Measurements from ENCODE around the gene WFDC1. TPM values are rescaled to one million over a fixed set of nuclear protein-coding genes. Genes with fewer than 3 reads are reported as not detected.

The WFDC1 gene
- total RNA-seq, 1 donor from 2014 or later: 0.34 TPM

- no peak overlapping the region for H3K4me2 ChIP-seq (ENCODE audit: low read length)
- H3K27ac Mint-ChIP-seq (ENCODE audit: unreplicated experiment): no peak overlapping the region
- no peaks in the 10 kb centered on the region for H3K4me1 ChIP-seq (ENCODE audit: insufficient read depth, low read length)
- no peaks in the 10 kb centered on the region for H3K36me3 Mint-ChIP-seq (ENCODE audit: low read depth, unreplicated experiment)
- no peak for DNase-seq (ENCODE audit: low read depth)
- H3K4me3 Mint-ChIP-seq (ENCODE audit: unreplicated experiment): no peak overlapping the region
- TF ChIP-seq CTCF (IDR thresholded peaks at IDR 0.05; ENCODE audit: insufficient read depth, low read depth, low read length) (no peak), EZH2 (IDR thresholded peaks at IDR 0.05; ENCODE audit: insufficient read depth, low read length) (no peak)
- no peak for FAIRE-seq
- no peak overlapping the region for H3K4me3 ChIP-seq (ENCODE audit: insufficient read depth, low read depth, low read length)
- no peak overlapping the region for H3K27ac ChIP-seq (ENCODE audit: low read depth, low read length)
- H3K27me3 ChIP-seq (ENCODE audit: insufficient read depth, low read length): peaks cover 15% of the 10 kb centered on the region
- H3K9me3 ChIP-seq (ENCODE audit: insufficient read depth, low read depth, low read length): no peaks in the 10 kb centered on the region
- H3K9ac ChIP-seq (ENCODE audit: low read length): no peak overlapping the region
- no peaks in the 10 kb centered on the region for H3K9me3 Mint-ChIP-seq (ENCODE audit: unreplicated experiment)
- no peaks in the 10 kb centered on the region for H4K20me1 ChIP-seq (ENCODE audit: insufficient read depth, low read length)
- no peaks in the 10 kb centered on the region for H3K4me1 Mint-ChIP-seq (ENCODE audit: low read depth, unreplicated experiment)
- H3K27me3 Mint-ChIP-seq (ENCODE audit: low read depth, unreplicated experiment): peaks cover 31% of the 10 kb centered on the region
- no peaks in the 10 kb centered on the region for H3K36me3 ChIP-seq (ENCODE audit: insufficient read depth, low read length)
- H2AFZ ChIP-seq (ENCODE audit: low read depth, low read length): no peak overlapping the region
- H3K79me2 ChIP-seq (ENCODE audit: insufficient read depth, low read length): no peaks in the 10 kb centered on the region
These were observed 56.2 kb downstream of the WFDC1 start for GRCh38 chr16:84350685-84351400.

- Histone ChIP-seq H3K79me2 (ENCODE audit: insufficient read depth, low read length) (no peaks in the 10 kb centered on the region), H3K9me3 (ENCODE audit: insufficient read depth, low read depth, low read length) (no peaks in the 10 kb centered on the region), H3K4me1 (ENCODE audit: insufficient read depth, low read length) (peaks cover 5% of the 10 kb centered on the region), H2AFZ (ENCODE audit: low read depth, low read length) (no peak overlapping the region), H3K36me3 (ENCODE audit: insufficient read depth, low read length) (no peaks in the 10 kb centered on the region), H3K27ac (ENCODE audit: low read depth, low read length) (no peak overlapping the region), H3K4me3 (ENCODE audit: insufficient read depth, low read depth, low read length) (no peak overlapping the region), H4K20me1 (ENCODE audit: insufficient read depth, low read length) (no peaks in the 10 kb centered on the region), H3K27me3 (ENCODE audit: insufficient read depth, low read length) (peaks cover 16% of the 10 kb centered on the region), H3K9ac (ENCODE audit: low read length) (no peak overlapping the region), H3K4me2 (ENCODE audit: low read length) (no peak overlapping the region)
- H3K9me3 Mint-ChIP-seq (ENCODE audit: unreplicated experiment): no peaks in the 10 kb centered on the region
- H3K36me3 Mint-ChIP-seq (ENCODE audit: low read depth, unreplicated experiment): no peaks in the 10 kb centered on the region
- no peak overlapping the region for H3K4me3 Mint-ChIP-seq (ENCODE audit: unreplicated experiment)
- no peak for FAIRE-seq
- no peak for TF ChIP-seq CTCF (IDR thresholded peaks at IDR 0.05; ENCODE audit: insufficient read depth, low read depth, low read length)
- no peak for TF ChIP-seq EZH2 (IDR thresholded peaks at IDR 0.05; ENCODE audit: insufficient read depth, low read length)
- no peaks in the 10 kb centered on the region for H3K4me1 Mint-ChIP-seq (ENCODE audit: low read depth, unreplicated experiment)
- H3K27ac Mint-ChIP-seq (ENCODE audit: unreplicated experiment): no peak overlapping the region
- peaks cover 29% of the 10 kb centered on the region for H3K27me3 Mint-ChIP-seq (ENCODE audit: low read depth, unreplicated experiment)
- DNase-seq (ENCODE audit: low read depth): no peak
These were observed 57.0 kb downstream of the WFDC1 start for GRCh38 chr16:84351630-84352029.

- no peak for TF ChIP-seq EZH2 (IDR thresholded peaks at IDR 0.05; ENCODE audit: insufficient read depth, low read length)
- no peak for TF ChIP-seq CTCF (IDR thresholded peaks at IDR 0.05; ENCODE audit: insufficient read depth, low read depth, low read length)
These were observed 59.6 kb downstream of the WFDC1 start for GRCh38 chr16:84354306-84354705.

More at GRCh38 chr16:84354306-84354705, 59.6 kb downstream of the WFDC1 start:
- Histone ChIP-seq H3K9ac (ENCODE audit: low read length) (no peak overlapping the region), H3K36me3 (ENCODE audit: insufficient read depth, low read length) (no peaks in the 10 kb centered on the region), H3K27ac (ENCODE audit: low read depth, low read length) (no peak overlapping the region), H3K9me3 (ENCODE audit: insufficient read depth, low read depth, low read length) (no peaks in the 10 kb centered on the region), H2AFZ (ENCODE audit: low read depth, low read length) (no peak overlapping the region), H3K4me3 (ENCODE audit: insufficient read depth, low read depth, low read length) (no peak overlapping the region), H3K4me1 (ENCODE audit: insufficient read depth, low read length) (peaks cover 16% of the 10 kb centered on the region), H4K20me1 (ENCODE audit: insufficient read depth, low read length) (peaks cover 4% of the 10 kb centered on the region), H3K27me3 (ENCODE audit: insufficient read depth, low read length) (peaks cover 15% of the 10 kb centered on the region), H3K4me2 (ENCODE audit: low read length) (no peak overlapping the region), H3K79me2 (ENCODE audit: insufficient read depth, low read length) (no peaks in the 10 kb centered on the region)
- peaks cover 31% of the 10 kb centered on the region for H3K27me3 Mint-ChIP-seq (ENCODE audit: low read depth, unreplicated experiment)
- H3K4me1 Mint-ChIP-seq (ENCODE audit: low read depth, unreplicated experiment): peaks cover 11% of the 10 kb centered on the region
- no peak for FAIRE-seq
- H3K9me3 Mint-ChIP-seq (ENCODE audit: unreplicated experiment): no peaks in the 10 kb centered on the region
- H3K4me3 Mint-ChIP-seq (ENCODE audit: unreplicated experiment): no peak overlapping the region
- no peak for DNase-seq (ENCODE audit: low read depth)
- H3K36me3 Mint-ChIP-seq (ENCODE audit: low read depth, unreplicated experiment): no peaks in the 10 kb centered on the region
- no peak overlapping the region for H3K27ac Mint-ChIP-seq (ENCODE audit: unreplicated experiment)

All from astrocyte (in vitro differentiated cells and primary cell).